HCT116 (cell line): ENCODE data around the gene PEX6. TPM values are rescaled to one million over a fixed set of nuclear protein-coding genes. Genes with fewer than 3 reads are reported as not detected.
A peak's percentile ranks its signal among the peaks of the same experiment; 100 is the strongest.

ENCODE experiments used
- ATAC-seq: fragments of 200-7000 bp; cut with Tn5 transposase; 2 replicates; pipeline ENCODE4 v1.9.1; 2020; ENCODE audit warnings: mild to moderate bottlenecking, moderate library complexity
- BruUV-seq: library from RNA; stranded (reverse); fragments of 400-500 nt; replicated peaks from 2 replicates; lab custom pipeline; 2021; lab: Mats Ljungman, UMichigan
- CTCF ChIA-PET: fragments of 300-600 bp; sonication (Branson Sonifier 250); formaldehyde crosslinking; loops from one replicate; lab custom pipeline; 2021; ENCODE audit warnings: antibody characterized with exemption; lab: Charles Lee
- POLR2A ChIA-PET: fragments of 300-600, 350-600 bp; sonication (Branson Sonifier 250); formaldehyde crosslinking; loops from one replicate; lab custom pipeline; 2021; ENCODE audit warnings: antibody characterized with exemption; lab: Charles Lee
- RAD21 ChIA-PET, 2 experiments: fragments of 300-600 bp; sonication (Branson Sonifier 250); formaldehyde crosslinking; loops; one replicate each; lab custom pipeline; 2023; ENCODE audit warnings: low total read pairs in 2 of 2; ENCODE audit not compliant: uncharacterized antibody in 2 of 2, unreplicated experiment in 2 of 2, low non-redundant PET in 1 of 2; lab: Charles Lee
- DNase-seq: peaks from one replicate; pipeline ENCODE4 v3.0.0-alpha.2; 2010; ENCODE audit warnings: low read depth, low spot score
- H2AFZ ChIP-seq: fragments of 200-600 bp; shearing (Covaris generic), sonication (generic); 2 replicates; pipeline ENCODE4 v1.6.1; 2017; ENCODE audit warnings: low read depth, mixed run types, mixed read lengths, antibody characterized with exemption, low read length; ENCODE audit not compliant: poor library complexity, severe bottlenecking
- H3K27ac ChIP-seq: 2 replicates; pipeline ENCODE4 v1.5.1; 2012; ENCODE audit warnings: low read depth, low read length
- H3K27me3 ChIP-seq: fragments of 200-600 bp; sonication (generic); 2 replicates; pipeline ENCODE4 v1.6.1; 2016; ENCODE audit warnings: mixed run types, low read length, mixed read lengths; ENCODE audit not compliant: insufficient read depth
- H3K36me3 ChIP-seq, 2 experiments: fragments of 200-500 bp in 1 of 2; fragments of 200-600 bp in 1 of 2; sonication (Bioruptor generic) in 1 of 2; sonication (generic) in 1 of 2; 2 replicates each; pipeline versions ENCODE4 v1.5.1 to v1.6.1; 2014 to 2016; ENCODE audit warnings: low read length in 2 of 2, inconsistent platforms in 1 of 2, mixed read lengths in 1 of 2, mixed run types in 1 of 2; ENCODE audit not compliant: insufficient read depth in 2 of 2, control insufficient read depth in 1 of 2
- H3K4me1 ChIP-seq, 2 experiments: fragments of 200-600 bp in 1 of 2; sonication (generic) in 1 of 2; 2 replicates each; pipeline versions ENCODE4 v1.5.1 to v1.6.1; 2012 to 2017; ENCODE audit warnings: low read length in 2 of 2, inconsistent platforms in 1 of 2, mild to moderate bottlenecking in 1 of 2, mixed read lengths in 1 of 2, mixed run types in 1 of 2, moderate library complexity in 1 of 2; ENCODE audit not compliant: insufficient read depth in 2 of 2, control insufficient read depth in 1 of 2
- H3K4me2 ChIP-seq: fragments of 200-600 bp; sonication (generic); 2 replicates; pipeline ENCODE4 v1.6.1; 2017; ENCODE audit warnings: mixed run types, low read length, mixed read lengths
- H3K4me3 ChIP-seq, 2 experiments: fragments of 200-600 bp in 1 of 2; sonication (generic) in 1 of 2; replicated peaks in 1 of 2; 2 replicates each; pipeline ENCODE4 v1.5.1; 2011 to 2016; ENCODE audit warnings: low read length in 2 of 2, control low read depth in 1 of 2, low read depth in 1 of 2, mild to moderate bottlenecking in 1 of 2, mixed read lengths in 1 of 2, mixed run types in 1 of 2
- H3K79me2 ChIP-seq: fragments of 200-600 bp; sonication (generic); 2 replicates; pipeline ENCODE4 v1.6.1; 2017; ENCODE audit warnings: mild to moderate bottlenecking, mixed run types, low read length, moderate library complexity, mixed read lengths; ENCODE audit not compliant: insufficient read depth
- H3K9ac ChIP-seq: fragments of 200-600 bp; sonication (generic); 2 replicates; pipeline ENCODE4 v1.6.1; 2016; ENCODE audit warnings: low read length, mixed read lengths
- H3K9me2 ChIP-seq: fragments of 200-600 bp; sonication (generic), shearing (Covaris generic); 2 replicates; pipeline ENCODE4 v1.6.1; 2017; ENCODE audit warnings: mixed run types, mild to moderate bottlenecking, moderate library complexity; ENCODE audit not compliant: insufficient read depth
- H3K9me3 ChIP-seq, 2 experiments: fragments of 200-500 bp in 1 of 2; fragments of 200-600 bp in 1 of 2; sonication (Bioruptor generic) in 1 of 2; sonication (generic) in 1 of 2; 2 replicates each; pipeline ENCODE4 v1.6.1; 2014 to 2017; ENCODE audit warnings: low read length in 2 of 2, mixed read lengths in 2 of 2, inconsistent platforms in 1 of 2, low read depth in 1 of 2, mild to moderate bottlenecking in 1 of 2, mixed run types in 1 of 2, moderate library complexity in 1 of 2; ENCODE audit not compliant: control insufficient read depth in 1 of 2, insufficient read depth in 1 of 2
- H4K20me1 ChIP-seq: fragments of 200-600 bp; sonication (generic), shearing (Covaris generic); 2 replicates; pipeline ENCODE4 v1.6.1; 2017; ENCODE audit warnings: mixed run types, mild to moderate bottlenecking, moderate library complexity; ENCODE audit not compliant: insufficient read depth
- FOSL1 ChIP-seq: IDR thresholded peaks from 2 replicates; pipeline ENCODE4 v1.6.1; 2012; ENCODE audit warnings: low read depth
- JUND ChIP-seq: IDR thresholded peaks from 2 replicates; pipeline ENCODE4 v1.6.1; 2012
- SIN3A ChIP-seq: IDR thresholded peaks from 2 replicates; pipeline ENCODE4 v1.6.1; 2012; ENCODE audit warnings: low read depth
- intact Hi-C: fragments of 100-400 bp; cut with micrococcal nuclease; formaldehyde crosslinking; loops from 2 replicates; pipeline ENCODE4 v1.10.0; 2022
- total RNA-seq: library from RNA; stranded (reverse); gene quantifications from one replicate; pipeline ENCODE4 v1.2.1, GENCODE V29; 2021; ENCODE audit not compliant: unreplicated experiment
- TF ChIP-seq, protein P1 (sequence below): IDR thresholded peaks from 2 replicates; pipeline ENCODE4 v1.6.1; 2012; ENCODE audit warnings: low read depth

PEX6 gene
- total RNA-seq, 1 experiment from 2014 or later: 21.4 TPM

DNA sequence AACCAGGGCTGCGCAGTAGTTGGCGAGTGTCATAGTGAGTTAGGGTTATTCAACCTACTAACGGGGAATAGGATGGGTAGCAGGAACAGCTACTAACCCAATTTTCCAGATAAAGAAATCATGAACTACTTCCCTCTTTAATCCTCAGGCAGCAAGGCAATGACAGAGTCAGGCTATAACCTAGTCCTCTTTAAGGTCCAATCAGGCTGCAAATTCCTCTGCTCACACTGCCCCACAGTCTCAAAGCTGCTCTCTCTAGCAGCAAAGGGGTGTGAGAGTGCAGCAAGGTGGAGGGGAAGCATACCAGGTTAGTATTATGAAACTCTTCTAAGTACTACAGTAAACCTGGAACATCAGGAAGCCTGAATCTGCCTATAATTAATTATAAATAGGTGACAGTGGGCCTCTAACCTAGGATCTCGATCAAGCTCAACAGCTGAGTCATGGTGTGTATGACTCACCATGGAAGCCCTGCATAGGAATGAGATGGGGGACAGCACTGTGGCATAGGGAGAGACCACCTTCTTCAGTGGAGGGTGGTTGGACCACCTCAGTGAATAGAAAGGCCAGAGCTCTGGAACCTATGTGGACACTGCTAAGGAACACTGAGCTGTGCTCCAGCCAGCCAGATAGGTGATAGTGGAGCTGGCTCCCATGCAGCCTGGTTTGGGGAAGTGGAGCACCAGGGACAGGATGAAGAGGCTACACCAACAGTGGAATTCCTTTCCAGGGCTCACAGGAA is 7.9 kb downstream of the PEX6 start:
- ChIA-PET RAD21 (interaction anchor here in 1 of 2 experiments (0.6 kb wide), 1 partner anchor 13 kb away, joined by 3 read pairs; the partner anchor contains the start of gene PPP2R5D), POLR2A (interaction anchor here (2.2 kb wide), 1 partner anchor 13 kb away, joined by 12 read pairs; the partner anchor contains the start of gene PPP2R5D), CTCF (interaction anchor here (1.0 to 1.6 kb wide), 3 partner anchors 11 to 172 kb away, joined by 3 to 4 read pairs (median 4); partner anchors contain the start of genes GNMT and PPP2R5D)
- Histone ChIP-seq H3K36me3 (peaks cover 0 to 3% of the 10 kb centered on the region in 2 experiments; a peak in 1 of 4 replicates), H3K9me3 (no peaks in the 10 kb centered on the region), H3K4me3 (peak overlapping the region in 1 of 2 experiments; percentile 17; a peak in 1 of 4 replicates), H3K4me2 (peak overlapping the region; percentile 68), H3K9ac (peak overlapping the region; percentile 11), H4K20me1 (no peaks in the 10 kb centered on the region), H3K9me2 (no peaks in the 10 kb centered on the region), H3K27ac (peak overlapping the region; percentile 38), H3K4me1 (peaks cover 15 to 27% of the 10 kb centered on the region in 2 experiments), H3K79me2 (no peaks in the 10 kb centered on the region), H3K27me3 (no peaks in the 10 kb centered on the region), H2AFZ (no peak overlapping the region)
- BruUV-seq: no TSS peak
- intact Hi-C loops: no loop called here
- peak; percentile 76 for ATAC-seq
- peak; percentile 86 for TF ChIP-seq FOSL1
- TF ChIP-seq JUND: peak; percentile 70; the same call in 1 of the 2 replicates
- no peak for TF ChIP-seq SIN3A
- TF ChIP-seq, protein P1, sequence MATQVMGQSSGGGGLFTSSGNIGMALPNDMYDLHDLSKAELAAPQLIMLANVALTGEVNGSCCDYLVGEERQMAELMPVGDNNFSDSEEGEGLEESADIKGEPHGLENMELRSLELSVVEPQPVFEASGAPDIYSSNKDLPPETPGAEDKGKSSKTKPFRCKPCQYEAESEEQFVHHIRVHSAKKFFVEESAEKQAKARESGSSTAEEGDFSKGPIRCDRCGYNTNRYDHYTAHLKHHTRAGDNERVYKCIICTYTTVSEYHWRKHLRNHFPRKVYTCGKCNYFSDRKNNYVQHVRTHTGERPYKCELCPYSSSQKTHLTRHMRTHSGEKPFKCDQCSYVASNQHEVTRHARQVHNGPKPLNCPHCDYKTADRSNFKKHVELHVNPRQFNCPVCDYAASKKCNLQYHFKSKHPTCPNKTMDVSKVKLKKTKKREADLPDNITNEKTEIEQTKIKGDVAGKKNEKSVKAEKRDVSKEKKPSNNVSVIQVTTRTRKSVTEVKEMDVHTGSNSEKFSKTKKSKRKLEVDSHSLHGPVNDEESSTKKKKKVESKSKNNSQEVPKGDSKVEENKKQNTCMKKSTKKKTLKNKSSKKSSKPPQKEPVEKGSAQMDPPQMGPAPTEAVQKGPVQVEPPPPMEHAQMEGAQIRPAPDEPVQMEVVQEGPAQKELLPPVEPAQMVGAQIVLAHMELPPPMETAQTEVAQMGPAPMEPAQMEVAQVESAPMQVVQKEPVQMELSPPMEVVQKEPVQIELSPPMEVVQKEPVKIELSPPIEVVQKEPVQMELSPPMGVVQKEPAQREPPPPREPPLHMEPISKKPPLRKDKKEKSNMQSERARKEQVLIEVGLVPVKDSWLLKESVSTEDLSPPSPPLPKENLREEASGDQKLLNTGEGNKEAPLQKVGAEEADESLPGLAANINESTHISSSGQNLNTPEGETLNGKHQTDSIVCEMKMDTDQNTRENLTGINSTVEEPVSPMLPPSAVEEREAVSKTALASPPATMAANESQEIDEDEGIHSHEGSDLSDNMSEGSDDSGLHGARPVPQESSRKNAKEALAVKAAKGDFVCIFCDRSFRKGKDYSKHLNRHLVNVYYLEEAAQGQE: no peak
- DNase-seq: no peak
